Left cardiac atrium (tissue), 4 donors: ENCODE results near the gene SLC47A1. TPM values are rescaled to one million over a fixed set of nuclear protein-coding genes. Genes with fewer than 3 reads are reported as not detected.
A peak's percentile ranks its signal among the peaks of the same experiment; 100 is the strongest.

ENCODE experiments used
- ATAC-seq, 2 donors: fragments of 200-7000 bp; cut with Tn5 transposase; one replicate each; pipeline ENCODE4 v1.9.1; 2020; ENCODE audit warnings: mild to moderate bottlenecking in 2 of 2, moderate library complexity in 2 of 2
- DNase-seq: peaks from one replicate; pipeline ENCODE4 v3.0.0-alpha.2; 2020
- intact Hi-C, 2 donors: fragments of 100-400 bp; cut with DNase I; formaldehyde crosslinking; loops; one replicate each; pipeline versions ENCODE4 v1.14.1 to v1.15.1; 2022 to 2023
- total RNA-seq, 2 donors: library from RNA; stranded (reverse); fragmentation: NEBNext Ultra II Directional; extraction: Animal tissue kit (Norgen Biotek cat#: 25700); gene quantifications; one replicate each; pipeline ENCODE4 v1.2.1, GENCODE V29; 2021
- donor health status: DM: no; HTN: yes; CAD: no.
- donor health status: DM: no; HTN: yes; CAD: no; lungs with severe emphysema.
- donor health status: DM: yes; HTN: yes; CAD: no.
- donor health status: Dilated cardiomyopathy.

The SLC47A1 gene
- total RNA-seq, 2 donors from 2014 or later = 1.4 to 1.7 TPM

GRCh38 chr17:19549746-19550623 lies 16.3 kb downstream of the SLC47A1 start:
- no peak for DNase-seq
- intact Hi-C loops = no loop called here

GRCh38 chr17:19551165-19551564 lies 17.5 kb downstream of the SLC47A1 start:
- intact Hi-C loops = no loop called here
- DNase-seq = no peak
- no peak for ATAC-seq

More at GRCh38 chr17:19549746-19550623, 16.3 kb downstream of the SLC47A1 start:
- no peak for ATAC-seq

DNA sequence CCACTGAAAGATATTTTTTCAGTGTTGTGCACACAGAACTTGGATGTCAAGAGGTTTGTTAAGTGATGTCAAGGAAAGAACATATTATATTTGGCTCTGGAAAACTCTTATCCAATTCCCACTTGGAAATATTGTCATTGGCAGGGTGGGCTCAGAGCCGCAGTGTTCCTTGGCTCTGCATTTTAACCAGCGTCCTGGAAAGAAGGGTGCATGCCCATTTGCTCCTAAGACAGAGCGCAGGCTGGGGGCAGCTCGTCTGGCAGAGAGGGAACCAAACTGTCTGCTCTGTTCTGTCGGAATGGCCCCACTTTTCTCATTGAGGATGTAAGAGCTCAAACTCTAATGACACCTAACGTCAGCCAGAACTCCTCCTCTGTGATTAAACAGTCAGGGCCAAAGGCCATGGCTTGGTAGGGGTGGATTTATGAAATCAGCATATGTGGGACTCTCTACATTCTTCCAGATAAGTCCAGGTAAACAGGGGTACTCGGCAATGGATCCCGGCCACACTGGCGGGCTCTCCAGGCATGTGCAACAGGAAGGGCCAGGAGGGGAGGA lies 18.0 kb downstream of the SLC47A1 start:
- ATAC-seq = peak in 1 of 2 donors; percentile 37
- intact Hi-C loops = no loop called here

DNA sequence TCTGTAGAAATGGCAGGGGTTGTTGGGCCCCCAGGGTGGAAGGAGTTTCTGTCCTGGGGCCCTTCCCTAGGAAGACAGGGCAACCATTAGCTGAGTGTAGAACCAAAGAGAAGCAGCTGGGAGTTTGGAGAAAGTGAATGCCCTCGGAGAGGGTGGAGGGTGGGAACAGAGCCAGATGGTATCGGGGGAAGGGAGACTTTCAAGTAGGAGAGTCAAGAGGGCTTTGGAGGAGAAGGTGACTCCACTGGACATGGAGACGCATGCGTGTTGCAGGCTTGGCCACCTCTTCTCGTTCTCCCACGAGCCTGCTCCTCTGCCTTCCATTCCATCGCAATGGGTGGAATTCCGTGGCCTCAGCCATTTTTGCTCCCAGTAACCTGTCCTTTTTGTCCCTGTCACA lies 19.4 kb downstream of the SLC47A1 start:
- no peak for ATAC-seq
- intact Hi-C loops = no loop called here
- DNase-seq = no peak

More for the DNA sequence above, 18.0 kb downstream of the SLC47A1 start:
- DNase-seq = peak; percentile 38

DNA sequence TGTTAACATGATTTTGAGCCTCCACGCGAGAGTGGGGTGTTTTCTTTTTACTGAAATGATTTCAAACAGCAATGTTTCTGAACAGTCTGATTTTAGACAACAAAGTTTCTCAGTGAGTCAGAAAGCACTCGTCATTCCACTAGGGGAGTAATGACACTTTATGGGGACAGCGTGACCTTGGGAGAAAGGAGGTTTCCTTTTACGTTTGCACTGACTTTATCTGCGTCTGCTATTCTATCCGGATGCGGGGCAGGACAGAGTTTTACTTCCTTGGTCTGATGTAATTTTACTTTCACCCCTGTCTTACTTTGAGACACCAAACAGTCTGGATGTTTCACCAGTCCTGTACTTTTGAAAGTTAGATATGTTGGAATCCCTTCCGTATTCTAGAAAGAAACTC lies 20.7 kb downstream of the SLC47A1 start:
- ATAC-seq (peak; percentile 60 to 81), DNase-seq (no peak)
- intact Hi-C loops = no loop called here

DNA sequence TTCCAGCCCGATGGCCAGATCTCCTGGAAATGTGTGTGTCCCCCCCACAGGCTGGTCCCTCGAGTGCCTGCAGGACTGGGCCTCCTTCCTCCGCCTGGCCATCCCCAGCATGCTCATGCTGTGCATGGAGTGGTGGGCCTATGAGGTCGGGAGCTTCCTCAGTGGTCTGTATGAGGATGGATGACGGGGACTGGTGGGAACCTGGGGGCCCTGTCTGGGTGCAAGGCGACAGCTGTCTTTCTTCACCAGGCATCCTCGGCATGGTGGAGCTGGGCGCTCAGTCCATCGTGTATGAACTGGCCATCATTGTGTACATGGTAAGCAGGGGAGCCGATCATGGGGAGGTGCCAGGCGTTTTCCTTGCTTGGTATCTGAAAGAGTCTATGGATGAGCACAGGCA lies 22.1 kb downstream of the SLC47A1 start:
- intact Hi-C loops = no loop called here
- DNase-seq (no peak), ATAC-seq (no peak)

DNA sequence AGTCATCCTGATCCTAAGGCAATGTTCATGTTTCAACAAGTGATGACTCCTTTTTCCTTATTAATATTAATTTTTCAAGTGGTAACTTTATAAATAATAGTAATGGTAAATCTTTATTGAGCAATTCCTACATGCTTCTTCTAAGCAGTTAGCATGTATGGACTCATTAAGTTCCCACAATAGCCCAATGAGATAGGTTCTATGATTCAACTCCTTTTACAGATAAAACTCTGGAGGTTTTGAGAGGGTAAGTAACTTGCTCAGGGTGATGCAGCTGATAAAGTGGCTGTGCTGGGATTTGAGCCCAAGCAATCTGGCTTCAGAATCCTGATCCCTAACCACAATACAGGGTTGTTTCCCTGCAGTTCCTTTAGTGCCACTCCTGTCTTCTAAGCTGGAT lies 25.3 kb downstream of the SLC47A1 start:
- intact Hi-C loops = no loop called here
- no peak for ATAC-seq
- no peak for DNase-seq

- intact Hi-C loops = no loop called here
- DNase-seq = no peak
- no peak for ATAC-seq
Observed at GRCh38 chr17:19561697-19562318, 28.2 kb downstream of the SLC47A1 start.

- intact Hi-C loops = no loop called here
- DNase-seq (no peak), ATAC-seq (no peak)
Observed at GRCh38 chr17:19565817-19566575, 32.3 kb downstream of the SLC47A1 start.

DNA sequence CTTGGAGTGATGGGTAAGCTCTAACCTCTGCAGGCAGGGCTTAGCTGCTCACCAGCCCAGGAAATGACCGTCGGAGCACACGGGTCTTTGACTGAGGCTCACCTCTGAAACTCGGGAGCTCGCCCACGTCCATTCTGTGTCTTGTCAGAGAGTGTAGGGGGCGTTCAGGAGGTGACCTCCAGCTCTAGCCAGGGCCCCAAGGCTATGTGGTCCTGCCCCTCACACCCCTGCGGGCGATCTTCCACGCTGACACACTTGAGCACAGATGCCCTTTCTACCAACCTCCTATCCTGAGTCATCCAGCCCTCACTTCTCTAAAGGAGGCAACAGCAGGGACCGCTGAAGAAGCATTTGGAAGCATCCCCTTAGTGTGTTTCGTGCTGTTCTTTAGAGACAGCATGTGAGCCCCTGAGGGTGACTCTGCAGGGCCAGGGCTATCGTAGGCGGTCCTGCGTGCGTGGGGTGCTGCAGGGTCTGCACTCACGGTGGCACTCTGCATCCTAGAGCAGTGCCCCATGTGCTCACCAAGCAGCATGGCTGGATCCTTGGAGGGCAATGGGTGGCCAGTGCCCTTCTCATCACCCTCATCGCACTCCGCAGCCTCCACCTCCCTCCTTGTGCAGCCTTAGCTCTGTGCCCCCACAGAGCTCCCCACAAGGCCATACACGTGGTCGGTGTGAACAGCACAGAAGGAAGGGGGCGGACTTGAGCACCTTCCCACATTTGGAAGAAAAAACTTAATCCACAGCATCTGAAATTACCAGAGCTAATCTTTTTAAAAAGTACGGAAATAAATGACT lies 33.8 kb downstream of the SLC47A1 start:
- intact Hi-C loops = no loop called here
- no peak for DNase-seq
- no peak for ATAC-seq

- ATAC-seq (no peak), DNase-seq (no peak)
- intact Hi-C loops = no loop called here
Observed at GRCh38 chr17:19568016-19568350, 34.3 kb downstream of the SLC47A1 start.

DNA sequence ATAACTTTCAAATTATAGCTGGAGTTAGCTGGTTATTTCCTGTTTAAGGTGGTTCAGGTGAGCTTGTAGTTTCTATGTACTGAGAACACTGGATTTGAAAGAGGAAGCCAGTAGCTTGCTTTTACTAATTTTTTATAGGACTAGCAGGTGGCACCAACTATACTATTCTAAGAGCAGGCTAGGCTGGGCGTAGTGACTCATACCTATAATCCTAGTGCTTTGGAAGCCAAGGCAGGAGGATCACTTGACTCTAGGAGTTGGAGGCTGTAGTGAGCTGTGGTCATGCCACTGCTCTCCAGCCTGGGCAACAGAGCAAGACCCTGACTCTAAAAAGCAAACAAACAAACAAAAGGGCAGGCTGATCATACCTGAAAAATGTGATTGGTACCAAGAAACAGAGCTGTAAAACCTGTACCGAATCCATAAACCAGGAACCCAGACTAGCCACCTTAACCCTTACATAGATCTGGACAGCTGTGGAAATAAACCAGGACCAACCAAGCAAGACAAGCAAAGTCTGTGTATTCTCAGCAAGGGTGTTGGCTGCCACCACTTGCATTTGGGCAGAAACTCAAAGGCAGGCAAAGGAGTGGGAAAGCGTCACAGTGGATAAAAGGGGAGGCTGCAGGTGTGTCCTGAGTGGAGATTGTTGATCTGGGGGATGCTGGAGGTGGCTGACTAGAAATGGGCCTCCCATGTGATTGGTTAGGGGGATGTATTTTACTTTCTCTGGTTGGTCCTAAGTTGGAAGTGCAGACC lies 36.3 kb downstream of the SLC47A1 start:
- DNase-seq (no peak), ATAC-seq (no peak)
- intact Hi-C loops = no loop called here

DNA sequence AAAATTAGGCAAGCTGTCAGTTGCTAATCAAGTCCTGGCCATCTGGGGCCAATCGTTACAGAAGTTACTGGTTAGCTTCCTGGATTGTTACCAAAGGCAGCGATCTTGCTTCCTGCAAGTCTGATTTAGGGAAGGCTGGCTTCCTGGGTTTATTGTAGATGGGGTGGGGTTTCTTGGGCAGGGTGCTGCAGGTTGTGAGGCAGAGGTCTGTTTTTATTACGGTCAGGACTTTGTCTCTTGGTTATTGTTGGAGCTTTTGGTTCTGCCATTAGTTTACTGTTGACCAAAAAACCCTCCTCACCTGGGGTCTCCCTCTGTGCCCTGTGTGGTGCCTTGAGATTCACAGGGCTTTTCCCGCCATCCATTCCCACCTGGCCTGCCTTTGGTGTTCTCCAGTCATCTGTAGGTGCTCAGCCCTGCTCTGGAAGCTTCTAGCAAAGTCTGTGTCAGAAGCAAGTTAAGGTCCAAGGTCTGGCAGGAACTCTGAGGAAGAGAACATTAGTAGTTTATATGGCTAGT lies 36.9 kb downstream of the SLC47A1 start:
- no peak for ATAC-seq
- DNase-seq = no peak
- intact Hi-C loops = no loop called here

GRCh38 chr17:19573075-19573474 lies 39.4 kb downstream of the SLC47A1 start:
- ATAC-seq = no peak
- intact Hi-C loops = no loop called here

GRCh38 chr17:19574956-19575355 lies 41.3 kb downstream of the SLC47A1 start:
- intact Hi-C loops = no loop called here
- no peak for ATAC-seq
- DNase-seq = no peak

More at GRCh38 chr17:19573075-19573474, 39.4 kb downstream of the SLC47A1 start:
- no peak for DNase-seq

GRCh38 chr17:19578545-19578944 lies 44.9 kb downstream of the SLC47A1 start:
- ATAC-seq (no peak), DNase-seq (no peak)
- intact Hi-C loops = no loop called here

DNA sequence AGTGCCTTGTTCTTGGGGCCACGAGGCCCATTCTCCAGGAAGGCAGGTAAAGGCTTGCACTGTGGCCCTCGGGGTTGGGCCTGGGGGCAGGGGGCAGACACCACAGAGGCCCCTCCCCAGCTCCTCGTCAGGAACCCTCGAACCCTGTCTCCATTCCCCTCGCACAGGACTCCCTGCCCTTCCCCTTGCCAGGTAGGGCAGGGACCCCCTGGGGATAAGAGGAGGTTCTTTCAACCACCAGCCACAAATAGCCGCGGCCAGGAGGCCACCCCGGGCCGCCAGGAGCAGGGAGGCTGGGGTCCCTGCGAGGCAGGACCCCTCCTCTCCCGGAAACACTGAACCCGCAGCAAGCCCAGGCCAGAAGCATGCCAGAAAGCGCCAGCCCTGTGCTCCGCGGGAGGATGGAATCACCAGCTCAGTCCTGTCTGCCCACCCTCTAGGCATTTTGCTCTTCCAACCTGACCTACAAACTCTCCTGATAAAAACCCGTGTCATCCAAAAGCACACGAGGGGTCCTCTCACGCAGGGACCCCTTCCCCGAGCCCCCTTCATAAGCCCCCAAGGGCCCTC lies 45.6 kb downstream of the SLC47A1 start:
- intact Hi-C loops = no loop called here
- DNase-seq (no peak), ATAC-seq (peak; percentile 16 to 18)
